HG03432 (cell line): ENCODE results near the gene SRPX2.
A peak's percentile ranks its signal among the peaks of the same experiment; 100 is the strongest.

Experiments used
- ATAC-seq: cut with Tn5 transposase; IDR thresholded peaks from one replicate; pipeline ENCODE4 v1.9.1; 2021; ENCODE audit warnings: mild to moderate bottlenecking, moderate library complexity; ENCODE audit not compliant: unreplicated experiment

SRPX2 gene

DNA sequence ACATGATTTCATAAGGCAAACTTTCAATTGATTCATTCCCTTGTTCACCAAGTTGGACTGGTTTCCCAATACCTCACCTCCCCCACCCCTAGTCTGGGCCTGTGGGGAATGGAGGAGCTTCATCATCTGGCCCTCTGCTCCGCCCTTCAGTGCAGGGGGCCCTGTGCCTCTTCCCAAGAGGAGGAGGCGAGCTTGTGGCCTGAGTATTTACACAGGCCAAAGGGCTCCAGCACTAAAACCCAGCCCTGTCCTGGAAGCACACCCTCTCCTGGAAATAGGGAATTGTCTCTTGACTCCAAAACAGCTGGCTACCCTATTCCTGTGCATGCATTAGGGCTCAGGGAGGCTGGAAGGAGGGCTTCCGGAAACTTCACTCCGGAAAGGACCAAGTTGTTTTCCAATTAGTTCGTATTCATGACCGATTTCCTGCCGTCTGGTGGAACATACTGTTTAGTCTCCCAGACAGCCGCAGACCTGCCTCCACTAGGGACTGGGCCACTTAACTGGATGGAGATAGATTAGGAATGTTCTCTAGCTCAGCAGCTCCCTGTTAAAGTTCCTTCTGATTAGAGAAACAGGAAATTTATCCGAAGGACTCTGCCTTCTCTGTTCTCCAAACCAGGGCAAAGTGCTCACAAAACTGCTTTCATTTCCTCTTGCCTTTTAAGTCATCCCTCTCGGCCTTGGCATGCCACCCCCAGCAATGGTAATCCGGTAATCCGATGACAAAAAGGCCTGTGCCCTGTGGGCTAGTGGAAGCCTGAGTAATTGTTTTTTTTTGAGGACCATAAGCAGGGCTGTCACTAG, 5.8 kb downstream of the SRPX2 start:
- ATAC-seq: no peak

DNA sequence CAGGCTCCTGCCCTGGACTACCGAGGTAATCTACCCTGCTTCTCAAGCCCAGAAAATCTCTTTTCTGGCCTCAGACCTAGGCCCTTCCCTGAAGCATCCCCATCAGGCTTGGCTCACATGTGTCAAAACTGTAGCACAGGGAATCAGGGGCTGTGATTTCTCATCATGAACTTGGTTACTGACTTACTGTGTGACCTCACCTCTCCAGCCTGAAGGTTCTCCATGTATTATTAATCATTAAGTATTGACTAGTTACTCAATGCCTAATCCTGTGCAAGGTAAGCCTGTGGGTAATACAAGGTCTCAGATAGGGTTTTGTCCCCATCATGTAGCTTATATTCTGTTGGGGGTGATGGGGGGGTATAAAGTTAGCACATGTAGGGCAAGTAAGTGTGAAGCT, 6.8 kb downstream of the SRPX2 start:
- no peak for ATAC-seq

- ATAC-seq: no peak
Observed at GRCh38 chrX:100652266-100652665, 8.3 kb downstream of the SRPX2 start.

GRCh38 chrX:100654261-100654660, 10.3 kb downstream of the SRPX2 start:
- no peak for ATAC-seq

DNA sequence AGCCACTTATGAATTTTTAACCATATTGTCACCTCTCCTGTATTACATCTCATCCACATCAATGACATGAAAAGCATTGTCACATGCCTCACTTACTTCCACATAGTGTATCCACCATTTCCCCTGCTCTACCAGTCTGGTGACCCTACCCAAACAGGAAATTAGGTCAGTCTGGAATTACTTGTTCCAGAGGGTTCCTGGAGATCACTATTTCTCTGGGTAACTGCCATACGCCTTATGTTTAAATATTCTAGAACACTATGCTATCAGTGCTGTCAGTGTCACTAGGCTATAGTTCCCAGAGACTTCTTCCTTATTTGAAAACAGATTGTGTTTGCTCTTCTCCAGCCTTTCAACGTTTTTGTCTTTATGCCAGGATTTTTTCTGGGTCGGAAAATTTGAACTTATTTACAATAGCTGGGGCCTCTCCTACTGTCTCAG, 15.0 kb downstream of the SRPX2 start:
- ATAC-seq: no peak

DNA sequence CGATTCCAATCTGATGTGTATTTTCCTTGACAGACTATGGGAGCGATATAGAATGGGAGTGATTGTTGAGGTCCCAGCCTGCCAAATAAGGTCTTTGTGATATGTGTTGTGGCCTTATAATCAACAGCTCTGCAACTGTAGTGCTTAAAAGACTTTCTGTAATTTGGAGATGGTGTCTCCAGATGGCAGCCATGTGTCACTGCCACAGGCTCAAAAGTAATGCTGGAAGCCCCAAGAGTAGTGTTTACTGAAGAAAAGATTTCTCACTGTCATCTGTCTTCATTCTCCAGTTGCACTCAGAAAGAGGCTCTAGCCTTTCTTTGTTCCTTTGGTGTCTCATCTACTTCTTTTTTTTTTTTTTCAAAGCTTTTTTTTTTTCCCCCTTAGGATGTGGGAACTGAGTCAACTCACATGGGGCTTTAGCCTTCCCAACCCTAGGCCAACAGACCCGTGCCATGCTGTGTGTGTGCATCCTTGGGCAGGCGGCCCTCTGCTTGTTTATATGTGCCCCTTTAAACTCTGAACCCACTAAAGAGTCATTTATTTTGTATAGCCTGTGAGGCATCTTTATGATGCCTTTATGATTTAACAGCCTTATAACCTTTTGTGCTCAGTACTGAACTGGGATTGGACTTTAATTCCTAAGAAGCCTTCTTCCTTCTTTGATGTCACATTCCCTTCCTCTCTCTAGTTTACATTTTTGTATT, 15.6 kb downstream of the SRPX2 start:
- ATAC-seq: no peak

DNA sequence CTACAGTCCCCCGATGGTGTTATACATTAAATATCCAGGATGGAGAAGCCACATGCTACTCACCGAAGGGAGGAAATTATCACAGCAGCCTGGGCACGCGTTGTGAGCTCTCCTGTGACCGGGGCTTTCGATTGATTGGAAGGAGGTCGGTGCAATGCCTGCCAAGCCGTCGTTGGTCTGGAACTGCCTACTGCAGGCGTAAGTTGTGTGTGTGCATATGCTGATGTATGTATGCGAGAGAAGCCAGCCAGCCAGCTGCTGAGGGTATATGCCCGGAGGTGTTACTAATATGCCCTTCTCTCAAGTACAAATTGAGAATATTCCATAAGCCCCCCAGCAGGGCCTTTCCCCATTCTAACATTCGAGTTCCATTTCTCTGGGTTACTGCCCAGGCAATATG, 18.2 kb downstream of the SRPX2 start:
- ATAC-seq: no peak

DNA sequence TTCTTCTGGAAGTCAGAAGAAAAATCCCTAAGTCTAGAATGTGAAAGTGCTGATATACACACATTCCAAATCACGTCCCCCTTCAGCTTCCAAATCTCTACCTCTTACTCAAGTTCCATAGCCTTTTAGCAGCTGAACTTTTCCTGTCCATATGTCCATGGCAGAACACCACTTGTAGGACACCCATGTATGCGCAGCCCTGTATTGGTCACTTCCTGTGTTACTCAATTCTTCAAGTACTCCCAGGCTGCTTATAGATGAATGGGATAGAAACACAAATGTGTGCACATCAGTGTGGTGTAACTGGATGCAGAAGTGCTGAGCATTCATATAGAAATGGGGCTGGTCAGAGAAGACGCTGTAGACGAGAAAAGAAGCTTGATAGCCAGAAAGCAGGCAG, 18.8 kb downstream of the SRPX2 start:
- no peak for ATAC-seq

DNA sequence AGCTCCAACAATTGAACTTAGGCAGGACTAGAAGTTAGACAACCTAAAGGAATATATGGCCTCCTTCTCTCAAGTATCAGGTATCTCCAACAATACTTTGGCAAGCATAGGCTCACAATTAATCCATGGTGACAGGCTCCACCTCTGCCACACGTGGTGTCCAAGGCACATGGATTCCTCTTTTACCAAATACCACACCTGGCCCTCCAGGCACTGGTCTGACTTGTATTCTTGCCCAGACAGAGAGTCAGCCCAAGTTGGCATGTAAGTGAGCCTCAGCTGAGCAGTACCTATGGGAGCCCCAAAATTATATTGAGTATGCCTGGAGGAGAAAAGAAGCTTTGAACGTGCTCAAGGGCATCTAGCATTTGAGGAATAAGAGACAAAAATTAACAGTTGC, 19.6 kb downstream of the SRPX2 start:
- ATAC-seq: no peak

GRCh38 chrX:100672966-100673365, 29.0 kb downstream of the SRPX2 start:
- no peak for ATAC-seq

- ATAC-seq: no peak
Observed at GRCh38 chrX:100673397-100673953, 29.5 kb downstream of the SRPX2 start.

- peak; percentile 66 for ATAC-seq
Observed at GRCh38 chrX:100674705-100675104, 30.7 kb downstream of the SRPX2 start.

- ATAC-seq: no peak
Observed at GRCh38 chrX:100677611-100678181, 33.7 kb downstream of the SRPX2 start.

- ATAC-seq: no peak
Observed at GRCh38 chrX:100680756-100681155, 36.8 kb downstream of the SRPX2 start.

GRCh38 chrX:100681599-100681998, 37.6 kb downstream of the SRPX2 start:
- ATAC-seq: no peak

GRCh38 chrX:100682939-100683338, 38.9 kb downstream of the SRPX2 start:
- no peak for ATAC-seq

- peak; percentile 63 for ATAC-seq
Observed at GRCh38 chrX:100685284-100685996, 41.4 kb downstream of the SRPX2 start.

- ATAC-seq: no peak
Observed at GRCh38 chrX:100685997-100686305, 42.0 kb downstream of the SRPX2 start.

GRCh38 chrX:100687128-100687527, 43.1 kb downstream of the SRPX2 start:
- peak; percentile 67 for ATAC-seq

GRCh38 chrX:100687546-100687945, 43.5 kb downstream of the SRPX2 start:
- peak; percentile 87 for ATAC-seq

- no peak for ATAC-seq
Observed at GRCh38 chrX:100695302-100695701, 51.3 kb downstream of the SRPX2 start.
